ENCODE measurements around the gene PRDM1.

- TF ChIP-seq POLR2A (IDR thresholded peaks at IDR 0.05): no peak
- no peak for TF ChIP-seq CTCF (IDR thresholded peaks at IDR 0.05)
Observed at GRCh38 chr6:106125925-106126435, 39.8 kb downstream of the PRDM1 start.

Measured in body of pancreas (tissue), 4 donors.